ENCODE data around the gene PANK4.
A peak's percentile ranks its signal among the peaks of the same experiment; 100 is the strongest.

The PANK4 gene

DNA sequence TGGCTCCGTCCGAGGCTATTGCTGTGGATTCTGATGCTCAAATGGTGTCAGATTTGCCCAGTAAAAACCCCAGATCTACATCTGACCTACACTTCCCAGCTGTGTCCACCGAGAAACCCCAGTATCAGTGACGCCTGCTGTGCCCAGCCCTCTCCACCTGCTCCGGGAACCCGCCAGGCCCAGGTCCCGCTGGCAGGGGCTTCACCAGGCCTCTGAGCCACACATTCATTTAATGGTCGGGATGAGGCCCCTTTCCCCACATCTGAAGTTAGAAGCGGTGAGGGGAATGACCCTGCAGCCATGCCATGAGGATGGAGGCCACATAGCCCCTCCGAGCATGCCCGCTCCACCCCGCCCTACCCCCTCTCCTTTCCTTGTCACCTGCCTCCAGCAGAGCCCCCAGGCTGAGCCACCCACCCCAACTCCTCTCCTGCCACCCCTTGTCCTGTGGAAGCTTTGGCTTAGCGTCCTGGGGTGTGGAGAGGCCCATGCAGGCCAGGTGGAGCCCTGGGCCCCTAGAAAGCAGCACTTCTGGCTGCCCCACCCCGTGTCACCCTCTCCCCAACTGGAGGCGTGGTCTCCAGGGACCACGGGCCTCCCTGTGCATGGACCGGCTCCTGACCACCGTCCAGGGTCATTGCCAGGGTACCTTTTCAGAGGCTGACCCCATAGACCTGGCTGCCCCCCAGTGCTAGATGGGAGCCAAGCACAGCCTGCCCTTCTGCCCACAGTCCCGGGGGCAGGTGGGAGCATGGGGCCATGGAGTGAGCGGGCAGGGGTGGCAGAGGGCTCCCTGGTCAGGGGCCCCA lies 37.8 kb upstream of the PANK4 start:
- Histone ChIP-seq H3K4me3 (ENCODE audit: low read length) (no peak overlapping the region), H3K27ac (ENCODE audit: low read depth, low read length) (no peak overlapping the region), H3K36me3 (ENCODE audit: control insufficient read depth, insufficient read depth, low read length) (peaks cover 14% of the 10 kb centered on the region)

DNA sequence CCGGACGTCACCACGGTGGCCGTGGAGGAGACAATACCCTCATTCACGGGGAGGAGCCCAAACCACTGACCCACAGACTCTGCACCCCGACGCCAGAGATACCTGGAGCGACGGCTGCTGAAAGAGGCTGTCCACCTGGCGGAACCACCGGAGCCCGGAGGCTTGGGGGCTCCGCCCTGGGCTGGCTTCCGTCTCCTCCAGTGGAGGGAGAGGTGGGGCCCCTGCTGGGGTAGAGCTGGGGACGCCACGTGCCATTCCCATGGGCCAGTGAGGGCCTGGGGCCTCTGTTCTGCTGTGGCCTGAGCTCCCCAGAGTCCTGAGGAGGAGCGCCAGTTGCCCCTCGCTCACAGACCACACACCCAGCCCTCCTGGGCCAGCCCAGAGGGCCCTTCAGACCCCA lies 36.8 kb upstream of the PANK4 start:
- Histone ChIP-seq H3K27ac (ENCODE audit: low read depth, low read length) (no peak overlapping the region), H3K9ac (ENCODE audit: low read length) (no peak overlapping the region), H3K36me3 (ENCODE audit: control insufficient read depth, insufficient read depth, low read length) (peaks cover 19% of the 10 kb centered on the region), H3K27me3 (ENCODE audit: control insufficient read depth, insufficient read depth, low read length) (no peaks in the 10 kb centered on the region), H3K4me1 (ENCODE audit: control insufficient read depth, insufficient read depth, low read length) (no peaks in the 10 kb centered on the region), H3K4me3 (ENCODE audit: low read length) (no peak overlapping the region)

More for the DNA sequence above, 37.8 kb upstream of the PANK4 start:
- H3K27me3 ChIP-seq (ENCODE audit: control insufficient read depth, insufficient read depth, low read length), result no peaks in the 10 kb centered on the region
- no peaks in the 10 kb centered on the region for H3K4me1 ChIP-seq (ENCODE audit: control insufficient read depth, insufficient read depth, low read length)
- no peak overlapping the region for H3K9ac ChIP-seq (ENCODE audit: low read length)

DNA sequence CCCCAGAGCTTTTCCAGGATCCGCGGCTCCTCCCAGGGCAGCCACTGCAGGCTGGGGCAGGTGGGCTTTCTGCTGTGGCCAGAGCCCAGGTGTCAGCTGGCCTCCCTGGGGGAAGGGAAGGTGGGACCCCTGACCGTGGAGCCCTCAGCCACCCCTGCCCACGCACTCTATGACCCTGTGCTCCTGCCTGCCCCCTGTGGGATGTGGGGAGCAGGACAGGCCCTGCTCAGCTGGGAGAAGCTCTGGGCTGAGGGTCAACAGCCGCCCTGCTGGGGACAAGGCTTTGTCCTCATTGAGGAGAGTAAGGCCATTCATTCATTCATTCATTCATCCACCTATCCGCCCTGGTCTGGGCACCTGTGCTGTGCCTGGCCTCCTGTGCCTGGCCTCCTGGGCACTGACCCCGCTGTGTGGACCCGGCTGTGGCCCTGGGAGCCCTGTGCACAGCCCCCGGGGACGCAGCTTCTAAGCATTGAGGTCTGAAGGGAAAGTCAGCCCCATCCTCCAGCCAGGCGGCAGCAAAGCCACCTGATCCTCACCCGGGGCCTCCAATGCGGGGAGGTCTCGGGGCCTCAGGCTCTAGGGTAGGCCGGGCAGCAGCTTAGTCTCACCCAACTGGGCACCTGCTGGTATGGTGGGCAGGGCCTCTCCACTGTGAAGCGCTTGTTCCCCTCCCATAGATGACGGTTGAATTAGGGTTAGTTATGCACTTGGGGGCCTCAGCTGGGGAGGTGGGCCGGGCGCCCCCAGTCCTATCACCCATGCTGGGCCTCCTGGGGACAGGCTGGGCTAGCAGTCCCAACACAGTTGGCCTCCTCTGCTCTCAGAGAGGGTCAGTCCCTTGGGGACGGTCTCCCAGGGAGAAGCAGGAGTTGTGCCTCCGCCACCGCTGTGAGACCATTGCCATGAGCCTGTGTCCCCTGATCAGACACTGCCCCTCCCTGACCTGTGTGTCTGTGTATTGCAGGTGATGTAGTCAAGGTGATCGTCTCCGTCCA lies 35.8 kb upstream of the PANK4 start:
- H3K9ac ChIP-seq (ENCODE audit: low read length), result no peak overlapping the region
- peaks cover 3% of the 10 kb centered on the region for H3K4me1 ChIP-seq (ENCODE audit: control insufficient read depth, insufficient read depth, low read length)
- no peaks in the 10 kb centered on the region for H3K27me3 ChIP-seq (ENCODE audit: control insufficient read depth, insufficient read depth, low read length)
- no peak overlapping the region for H3K27ac ChIP-seq (ENCODE audit: low read depth, low read length)
- no peak overlapping the region for H3K4me3 ChIP-seq (ENCODE audit: low read length)
- peaks cover 19% of the 10 kb centered on the region for H3K36me3 ChIP-seq (ENCODE audit: control insufficient read depth, insufficient read depth, low read length)

DNA sequence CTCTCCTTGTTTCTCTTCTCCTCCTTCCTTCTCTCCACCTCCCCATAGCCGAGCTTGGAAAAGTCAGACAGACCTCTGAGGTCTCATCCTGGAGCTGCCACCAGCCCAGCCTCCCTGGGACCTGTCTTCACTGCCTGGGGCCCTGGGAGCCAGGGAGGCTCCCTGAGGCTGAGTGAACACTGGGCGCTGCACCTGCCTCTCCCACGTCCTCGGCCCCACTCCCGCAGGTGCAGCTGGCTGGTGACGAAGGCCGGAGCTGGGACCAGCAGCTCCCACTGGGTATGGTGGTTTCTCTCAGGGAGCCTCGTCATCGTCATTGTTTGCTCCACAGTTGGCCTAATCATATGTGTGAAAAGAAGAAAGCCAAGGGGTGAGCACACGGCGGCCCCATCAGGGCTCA lies 35.0 kb upstream of the PANK4 start:
- H3K27me3 ChIP-seq (ENCODE audit: control insufficient read depth, insufficient read depth, low read length), result no peaks in the 10 kb centered on the region

DNA sequence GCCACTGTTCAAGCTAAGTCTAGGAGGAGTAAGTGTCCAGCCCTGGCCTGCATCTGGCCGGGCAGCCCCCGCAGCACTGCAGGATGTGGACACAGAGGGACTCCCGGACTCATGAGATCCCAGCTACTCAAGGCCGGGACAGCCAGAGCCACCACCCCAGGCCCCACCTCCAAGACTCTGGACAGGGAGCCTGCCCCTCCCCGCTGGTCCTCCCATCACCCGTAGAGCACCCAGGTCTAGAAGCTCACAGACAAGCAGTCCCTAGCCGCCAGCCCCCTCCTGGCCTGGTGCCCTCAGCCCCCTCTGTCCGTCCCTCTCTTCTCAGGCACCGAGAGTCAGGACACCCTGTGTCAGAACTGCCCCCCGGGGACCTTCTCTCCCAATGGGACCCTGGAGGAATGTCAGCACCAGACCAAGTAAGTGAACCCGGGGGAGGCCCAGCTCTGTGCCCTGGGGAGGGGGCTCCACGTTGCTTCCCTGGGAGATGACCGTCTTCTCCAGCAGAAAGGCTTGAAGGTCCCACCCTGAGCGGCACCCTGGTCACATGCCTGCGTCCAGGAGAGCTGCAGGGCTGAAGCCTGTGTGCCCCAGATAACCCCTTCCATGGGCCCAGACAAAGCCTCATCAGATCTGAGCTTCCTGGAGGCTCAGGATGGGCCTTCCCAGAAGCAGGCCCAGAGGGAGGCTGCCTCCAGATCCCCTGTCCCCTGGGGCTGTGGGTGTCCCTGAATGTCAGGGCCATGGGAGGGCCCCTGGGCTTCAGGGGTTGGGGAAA lies 34.1 kb upstream of the PANK4 start:
- Histone ChIP-seq H3K27ac (ENCODE audit: low read depth, low read length) (no peak overlapping the region), H3K4me1 (ENCODE audit: control insufficient read depth, insufficient read depth, low read length) (peaks cover 6% of the 10 kb centered on the region), H3K27me3 (ENCODE audit: control insufficient read depth, insufficient read depth, low read length) (no peaks in the 10 kb centered on the region), H3K4me3 (ENCODE audit: low read length) (no peak overlapping the region), H3K9ac (ENCODE audit: low read length) (no peak overlapping the region), H3K36me3 (ENCODE audit: control insufficient read depth, insufficient read depth, low read length) (peaks cover 19% of the 10 kb centered on the region)

More for the DNA sequence above, 35.0 kb upstream of the PANK4 start:
- Histone ChIP-seq H3K27ac (ENCODE audit: low read depth, low read length) (no peak overlapping the region), H3K9ac (ENCODE audit: low read length) (no peak overlapping the region), H3K4me3 (ENCODE audit: low read length) (no peak overlapping the region), H3K4me1 (ENCODE audit: control insufficient read depth, insufficient read depth, low read length) (peaks cover 3% of the 10 kb centered on the region), H3K36me3 (ENCODE audit: control insufficient read depth, insufficient read depth, low read length) (peaks cover 19% of the 10 kb centered on the region)

DNA sequence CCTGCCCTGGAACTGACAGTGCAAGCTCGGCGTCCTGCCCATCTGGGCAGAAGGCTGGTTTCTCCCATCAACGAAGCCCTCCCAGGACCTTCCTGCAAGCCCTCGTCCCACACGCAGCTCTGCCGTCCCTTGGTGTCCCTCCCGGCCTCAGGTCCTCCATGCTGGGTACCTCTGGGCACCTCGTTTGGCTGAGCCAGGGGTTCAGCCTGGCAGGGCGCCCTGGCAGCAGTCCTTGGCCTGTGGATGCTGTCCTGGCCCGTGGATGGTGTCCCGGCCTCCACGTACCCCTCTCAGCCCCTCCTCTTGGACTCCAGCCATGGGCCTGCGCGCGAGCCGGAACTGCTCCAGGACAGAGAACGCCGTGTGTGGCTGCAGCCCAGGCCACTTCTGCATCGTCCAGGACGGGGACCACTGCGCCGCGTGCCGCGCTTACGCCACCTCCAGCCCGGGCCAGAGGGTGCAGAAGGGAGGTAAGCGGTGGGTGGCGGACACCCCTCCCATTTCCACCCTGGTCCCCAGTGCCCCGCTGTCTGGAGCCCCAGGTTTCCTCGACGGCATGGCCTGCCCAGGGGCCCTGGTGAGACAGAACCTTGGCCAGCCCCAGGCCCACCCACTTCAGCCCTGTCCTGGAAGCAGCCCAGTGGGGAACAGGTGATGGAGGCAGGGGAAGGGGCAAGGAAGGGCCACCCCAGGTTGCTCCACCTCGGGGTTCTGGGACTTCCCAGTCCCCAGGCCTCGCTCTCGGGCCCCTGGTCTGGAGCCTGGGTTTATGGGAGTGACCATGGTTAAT lies 33.3 kb upstream of the PANK4 start:
- no peak overlapping the region for H3K9ac ChIP-seq (ENCODE audit: low read length)
- H3K4me3 ChIP-seq (ENCODE audit: low read length), result no peak overlapping the region
- H3K27ac ChIP-seq (ENCODE audit: low read depth, low read length), result no peak overlapping the region
- no peaks in the 10 kb centered on the region for H3K27me3 ChIP-seq (ENCODE audit: control insufficient read depth, insufficient read depth, low read length)
- peaks cover 19% of the 10 kb centered on the region for H3K36me3 ChIP-seq (ENCODE audit: control insufficient read depth, insufficient read depth, low read length)
- peaks cover 6% of the 10 kb centered on the region for H3K4me1 ChIP-seq (ENCODE audit: control insufficient read depth, insufficient read depth, low read length)

DNA sequence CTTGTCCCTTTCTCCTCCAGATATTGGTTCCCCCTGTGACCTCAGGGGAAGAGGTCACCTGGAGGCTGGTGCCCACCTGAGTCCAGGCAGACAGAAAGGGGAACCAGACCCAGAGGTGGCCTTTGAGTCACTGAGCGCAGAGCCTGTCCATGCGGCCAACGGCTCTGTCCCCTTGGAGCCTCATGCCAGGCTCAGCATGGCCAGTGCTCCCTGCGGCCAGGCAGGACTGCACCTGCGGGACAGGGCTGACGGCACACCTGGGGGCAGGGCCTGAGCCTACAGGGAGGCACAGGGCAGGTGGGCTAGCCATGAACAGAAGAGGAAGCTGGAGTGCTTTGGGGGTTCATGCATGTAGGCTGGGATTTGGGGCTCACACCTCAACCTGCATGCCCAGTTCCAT lies 32.5 kb upstream of the PANK4 start:
- no peak overlapping the region for H3K27ac ChIP-seq (ENCODE audit: low read depth, low read length)
- no peak overlapping the region for H3K4me3 ChIP-seq (ENCODE audit: low read length)
- H3K36me3 ChIP-seq (ENCODE audit: control insufficient read depth, insufficient read depth, low read length), result peaks cover 19% of the 10 kb centered on the region
- no peak overlapping the region for H3K9ac ChIP-seq (ENCODE audit: low read length)
- H3K27me3 ChIP-seq (ENCODE audit: control insufficient read depth, insufficient read depth, low read length), result no peaks in the 10 kb centered on the region
- H3K4me1 ChIP-seq (ENCODE audit: control insufficient read depth, insufficient read depth, low read length), result peaks cover 6% of the 10 kb centered on the region

DNA sequence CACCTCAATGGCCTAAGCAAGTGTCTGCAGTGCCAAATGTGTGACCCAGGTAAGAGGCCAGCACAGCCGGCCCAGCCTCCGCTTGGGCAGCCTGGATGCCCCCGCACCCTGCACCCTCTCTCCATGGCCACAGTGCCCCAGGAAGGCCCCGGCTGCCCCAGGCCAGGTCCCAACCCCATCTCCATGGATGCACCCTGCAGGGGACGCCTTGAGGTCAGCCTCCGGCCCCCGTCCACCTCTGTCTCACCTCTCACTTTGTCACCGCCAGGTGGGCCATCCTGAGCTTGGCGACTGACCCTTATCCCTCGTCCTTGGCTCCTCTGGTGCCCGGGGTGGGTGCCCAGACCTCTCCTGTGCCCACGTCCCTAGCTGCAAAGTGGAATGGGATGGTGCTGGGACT lies 32.0 kb upstream of the PANK4 start:
- no peak overlapping the region for H3K9ac ChIP-seq (ENCODE audit: low read length)
- H3K27ac ChIP-seq (ENCODE audit: low read depth, low read length), result no peak overlapping the region
- peaks cover 19% of the 10 kb centered on the region for H3K36me3 ChIP-seq (ENCODE audit: control insufficient read depth, insufficient read depth, low read length)
- H3K4me3 ChIP-seq (ENCODE audit: low read length), result peak overlapping the region; percentile 78
- no peaks in the 10 kb centered on the region for H3K27me3 ChIP-seq (ENCODE audit: control insufficient read depth, insufficient read depth, low read length)
- peaks cover 6% of the 10 kb centered on the region for H3K4me1 ChIP-seq (ENCODE audit: control insufficient read depth, insufficient read depth, low read length)

DNA sequence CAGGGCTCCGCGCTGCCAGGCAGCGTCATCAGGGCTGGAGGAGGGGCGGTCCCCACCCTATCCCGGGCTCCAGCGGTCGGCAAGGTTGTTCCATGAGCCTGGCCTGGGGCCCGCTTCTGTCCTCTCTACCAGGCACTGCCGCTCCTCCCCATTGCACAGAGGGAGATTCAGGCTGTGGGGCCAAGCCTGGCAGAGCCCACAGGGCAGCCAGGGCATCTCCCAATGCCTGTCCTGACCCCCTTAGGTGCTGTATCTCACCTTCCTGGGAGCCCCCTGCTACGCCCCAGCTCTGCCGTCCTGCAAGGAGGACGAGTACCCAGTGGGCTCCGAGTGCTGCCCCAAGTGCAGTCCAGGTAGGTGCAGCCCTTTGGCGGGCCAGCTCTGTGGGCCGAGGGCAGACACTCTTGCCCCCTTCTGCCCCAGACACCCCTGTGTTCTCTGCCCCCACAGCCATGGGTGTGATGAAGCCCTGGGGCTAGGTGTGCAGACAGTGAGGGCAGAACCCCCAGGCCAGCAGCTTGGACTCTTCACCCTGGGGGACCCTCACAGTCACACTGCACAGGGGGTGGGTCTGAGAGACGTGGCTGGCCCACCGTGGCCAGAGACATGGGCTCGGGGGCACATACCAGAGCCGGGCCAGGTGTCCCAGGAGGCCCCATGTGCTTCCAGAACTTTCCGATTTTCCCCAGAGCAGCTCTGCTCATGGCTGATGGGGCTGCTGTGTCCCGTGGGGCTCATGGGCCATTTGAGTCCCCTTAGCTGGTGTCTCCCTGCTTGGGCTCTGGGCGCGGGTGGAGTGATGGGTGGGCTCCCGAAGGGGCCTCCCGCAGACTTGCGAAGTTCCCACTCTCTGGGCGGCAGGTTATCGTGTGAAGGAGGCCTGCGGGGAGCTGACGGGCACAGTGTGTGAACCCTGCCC lies 31.3 kb upstream of the PANK4 start:
- H3K27me3 ChIP-seq (ENCODE audit: control insufficient read depth, insufficient read depth, low read length), result no peaks in the 10 kb centered on the region
- H3K36me3 ChIP-seq (ENCODE audit: control insufficient read depth, insufficient read depth, low read length), result peaks cover 19% of the 10 kb centered on the region
- peak overlapping the region; percentile 78 for H3K4me3 ChIP-seq (ENCODE audit: low read length)
- peaks cover 6% of the 10 kb centered on the region for H3K4me1 ChIP-seq (ENCODE audit: control insufficient read depth, insufficient read depth, low read length)
- peak overlapping the region; percentile 24 for H3K9ac ChIP-seq (ENCODE audit: low read length)
- no peak overlapping the region for H3K27ac ChIP-seq (ENCODE audit: low read depth, low read length)

DNA sequence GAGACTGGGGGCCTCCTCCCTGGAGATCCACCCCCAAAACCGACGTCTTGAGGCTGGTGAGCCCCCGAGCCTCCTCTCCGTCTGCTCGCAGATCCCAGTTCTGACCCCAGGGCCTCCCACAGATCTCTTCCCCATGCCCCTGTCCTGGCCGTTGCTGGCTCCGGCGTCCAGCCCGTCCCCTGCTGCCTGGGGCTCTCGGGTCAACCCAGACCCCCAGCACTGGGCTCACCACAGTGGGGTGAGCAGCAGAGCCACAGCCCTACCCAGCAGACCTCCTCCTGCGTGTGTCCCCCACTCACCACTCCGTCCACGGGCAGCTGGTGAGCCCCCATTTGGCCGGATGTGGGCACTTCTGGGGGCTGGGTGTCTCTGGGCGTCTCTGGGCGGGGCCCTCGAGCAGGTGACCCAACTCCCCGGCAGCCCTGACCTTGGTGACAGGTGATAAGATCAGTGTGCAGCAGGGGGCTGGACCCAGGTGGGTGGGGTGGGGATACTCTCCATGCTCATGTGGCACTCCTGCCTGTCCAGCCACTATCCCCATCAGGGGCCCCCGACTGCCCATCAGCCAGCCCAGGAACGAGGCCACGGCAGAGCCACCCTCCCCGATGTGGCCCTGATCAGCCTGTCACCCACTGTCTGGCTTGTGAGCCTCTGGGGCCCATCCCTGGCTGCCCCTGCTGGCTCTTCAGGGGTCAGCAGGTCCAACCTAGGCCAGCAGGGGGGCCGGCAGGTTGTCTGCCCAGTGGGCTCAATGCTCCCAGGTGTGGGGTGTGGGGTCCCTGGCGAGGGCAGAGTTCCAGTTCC lies 30.5 kb upstream of the PANK4 start:
- peak overlapping the region; percentile 78 for H3K4me3 ChIP-seq (ENCODE audit: low read length)
- peak overlapping the region; percentile 83 for H3K27ac ChIP-seq (ENCODE audit: low read depth, low read length)
- peaks cover 6% of the 10 kb centered on the region for H3K4me1 ChIP-seq (ENCODE audit: control insufficient read depth, insufficient read depth, low read length)
- H3K9ac ChIP-seq (ENCODE audit: low read length), result peak overlapping the region; percentile 99
- no peaks in the 10 kb centered on the region for H3K27me3 ChIP-seq (ENCODE audit: control insufficient read depth, insufficient read depth, low read length)
- H3K36me3 ChIP-seq (ENCODE audit: control insufficient read depth, insufficient read depth, low read length), result peaks cover 11% of the 10 kb centered on the region

All from rectal smooth muscle tissue (tissue), 1 donor.